RWPE2 (cell line): Measurements from ENCODE around the gene PSAP.

Source experiments
- ATAC-seq: fragments of 200-7000 bp; cut with Tn5 transposase; 3 replicates; pipeline ENCODE4 v1.9.1; 2021; ENCODE audit warnings: low read depth
- DNase-seq: peaks from one replicate; pipeline ENCODE4 v3.0.0-alpha.2; 2020; ENCODE audit warnings: low spot score
- H3K27ac ChIP-seq: fragments of 450-650 bp; 2 replicates; pipeline ENCODE4 v1.5.1; 2017; ENCODE audit warnings: mild to moderate bottlenecking; ENCODE audit not compliant: poor library complexity, severe bottlenecking
- H3K27me3 ChIP-seq: fragments of 250-450 bp; sonication (Bioruptor Pico); 2 replicates; pipeline ENCODE4 v1.5.1; 2021; ENCODE audit warnings: mild to moderate bottlenecking, moderate library complexity; ENCODE audit not compliant: insufficient read depth, poor library complexity, severe bottlenecking
- H3K36me3 ChIP-seq: fragments of 250-450 bp; sonication (Bioruptor Pico); 2 replicates; pipeline ENCODE4 v1.5.1; 2020; ENCODE audit warnings: low read depth, mild to moderate bottlenecking, moderate library complexity
- H3K4me1 ChIP-seq: fragments of 250-450 bp; sonication (Bioruptor Pico); 2 replicates; pipeline ENCODE4 v1.5.1; 2021; ENCODE audit warnings: mild to moderate bottlenecking, moderate library complexity; ENCODE audit not compliant: insufficient read depth, poor library complexity, severe bottlenecking
- H3K4me3 ChIP-seq: fragments of 250-450 bp; sonication (Bioruptor Pico); 2 replicates; pipeline ENCODE4 v1.5.1; 2021; ENCODE audit warnings: mild to moderate bottlenecking, moderate library complexity; ENCODE audit not compliant: severe bottlenecking
- H3K9me3 ChIP-seq: fragments of 250-450 bp; sonication (Bioruptor Pico); 2 replicates; pipeline ENCODE4 v1.5.1; 2021; ENCODE audit warnings: mild to moderate bottlenecking, moderate library complexity; ENCODE audit not compliant: severe bottlenecking
- TF ChIP-seq, protein P1 (sequence below): fragments of 450-650 bp; IDR thresholded peaks from one replicate; pipeline ENCODE4 v1.5.1; 2017; ENCODE audit warnings: mild to moderate bottlenecking, moderate library complexity; ENCODE audit not compliant: poor library complexity, severe bottlenecking

PSAP gene

DNA sequence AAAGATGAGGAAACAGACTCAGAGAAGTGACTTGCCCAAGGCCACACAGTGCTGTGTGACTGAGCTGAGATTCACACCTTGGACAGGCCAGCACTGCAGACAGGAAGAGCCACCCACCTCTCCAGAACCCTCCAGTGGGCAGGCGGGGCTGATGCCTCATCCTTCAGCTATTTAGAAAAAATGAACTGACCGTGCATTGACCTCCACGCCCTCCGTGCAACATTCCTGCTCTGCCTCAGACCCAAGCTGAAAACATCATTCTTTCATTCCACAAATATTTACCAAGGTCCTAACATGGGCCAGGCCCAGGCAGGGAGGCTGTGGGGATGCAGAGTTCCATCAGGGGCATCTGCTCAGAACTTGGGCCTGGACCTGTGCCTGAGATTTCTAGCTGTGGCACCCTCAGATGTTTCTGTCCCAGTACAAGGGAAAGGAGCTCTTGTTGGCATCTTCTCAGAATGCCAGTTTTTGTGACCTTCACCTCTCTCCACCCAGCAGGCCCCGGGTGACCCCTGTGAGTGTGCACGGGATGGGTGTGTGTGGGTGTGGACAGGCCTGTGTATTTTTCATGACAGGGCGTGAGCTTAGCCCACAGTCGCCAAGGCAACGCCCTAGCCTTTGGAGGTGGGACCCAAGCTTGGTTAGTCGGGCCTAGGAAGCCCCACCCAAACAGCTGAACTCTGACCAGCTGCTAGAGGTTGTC lies 84.2 kb downstream of the PSAP start:
- peak; percentile 93 for DNase-seq
- TF ChIP-seq, protein P1, sequence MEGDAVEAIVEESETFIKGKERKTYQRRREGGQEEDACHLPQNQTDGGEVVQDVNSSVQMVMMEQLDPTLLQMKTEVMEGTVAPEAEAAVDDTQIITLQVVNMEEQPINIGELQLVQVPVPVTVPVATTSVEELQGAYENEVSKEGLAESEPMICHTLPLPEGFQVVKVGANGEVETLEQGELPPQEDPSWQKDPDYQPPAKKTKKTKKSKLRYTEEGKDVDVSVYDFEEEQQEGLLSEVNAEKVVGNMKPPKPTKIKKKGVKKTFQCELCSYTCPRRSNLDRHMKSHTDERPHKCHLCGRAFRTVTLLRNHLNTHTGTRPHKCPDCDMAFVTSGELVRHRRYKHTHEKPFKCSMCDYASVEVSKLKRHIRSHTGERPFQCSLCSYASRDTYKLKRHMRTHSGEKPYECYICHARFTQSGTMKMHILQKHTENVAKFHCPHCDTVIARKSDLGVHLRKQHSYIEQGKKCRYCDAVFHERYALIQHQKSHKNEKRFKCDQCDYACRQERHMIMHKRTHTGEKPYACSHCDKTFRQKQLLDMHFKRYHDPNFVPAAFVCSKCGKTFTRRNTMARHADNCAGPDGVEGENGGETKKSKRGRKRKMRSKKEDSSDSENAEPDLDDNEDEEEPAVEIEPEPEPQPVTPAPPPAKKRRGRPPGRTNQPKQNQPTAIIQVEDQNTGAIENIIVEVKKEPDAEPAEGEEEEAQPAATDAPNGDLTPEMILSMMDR: no peak
- ATAC-seq: peak; percentile 84
- H3K27ac ChIP-seq: peak overlapping the region; percentile 87
- H3K27me3 ChIP-seq: no peaks in the 10 kb centered on the region
- H3K9me3 ChIP-seq: no peaks in the 10 kb centered on the region
- no peaks in the 10 kb centered on the region for H3K36me3 ChIP-seq
- no peak overlapping the region for H3K4me3 ChIP-seq
- H3K4me1 ChIP-seq: peaks cover 38% of the 10 kb centered on the region
